K562 (cell line): ENCODE measurements around the gene DCTN2. TPM values are rescaled to one million over a fixed set of nuclear protein-coding genes. Genes with fewer than 3 reads are reported as not detected.

ENCODE experiments used
- ATF6 ChIP-seq: sonication (generic); formaldehyde crosslinking; IDR thresholded peaks from 2 replicates; pipeline ENCODE4 v1.4.0; 2020; ENCODE audit warnings: mild to moderate bottlenecking, missing genetic modification reagents
- DMBX1 ChIP-seq: fragments of 250-450 bp; sonication (Bioruptor Pico); IDR thresholded peaks from 2 replicates; pipeline ENCODE4 v1.8.0; 2022; ENCODE audit warnings: inconsistent platforms, mild to moderate bottlenecking, moderate library complexity, borderline replicate concordance
- HLTF ChIP-seq: fragments of 450-650 bp; IDR thresholded peaks from 2 replicates; pipeline ENCODE4 v1.6.1; 2016
- HMGXB4 ChIP-seq: sonication (generic); formaldehyde crosslinking; IDR thresholded peaks from 2 replicates; pipeline ENCODE4 v1.8.1; 2023; ENCODE audit warnings: mild to moderate bottlenecking, missing genetic modification reagents
- NFATC3 ChIP-seq: fragments of 450-650 bp; IDR thresholded peaks from 2 replicates; pipeline ENCODE4 v1.6.1; 2017; ENCODE audit warnings: mild to moderate bottlenecking
- NR2C2 ChIP-seq, 2 experiments: fragments of 200-800 bp in 1 of 2; sonication (Bioruptor generic) in 1 of 2; sonication (generic) in 1 of 2; formaldehyde crosslinking in 1 of 2; IDR thresholded peaks; 2 replicates each; pipeline versions ENCODE4 v1.6.1 to v1.8.0; 2016 to 2022; ENCODE audit warnings: mild to moderate bottlenecking in 1 of 2, missing compliant biosample characterization in 1 of 2, missing genetic modification characterization in 1 of 2, missing genetic modification reagents in 1 of 2
- PHF8 ChIP-seq: fragments of 200-600 bp; sonication (generic); IDR thresholded peaks from 2 replicates; pipeline ENCODE4 v1.6.1; 2012; ENCODE audit warnings: mixed run types, mild to moderate bottlenecking, inconsistent platforms, low read length, moderate library complexity, borderline replicate concordance
- RREB1 ChIP-seq: fragments of 250-450 bp; sonication (Bioruptor Pico); IDR thresholded peaks from 2 replicates; pipeline ENCODE4 v1.4.0; 2020
- SETDB1 ChIP-seq: IDR thresholded peaks from one replicate; pipeline ENCODE4 v1.6.1; 2012; ENCODE audit warnings: low read length, control low read depth, inconsistent platforms
- TCF15 ChIP-seq: fragments of 250-450 bp; sonication (Bioruptor Pico); IDR thresholded peaks from 2 replicates; pipeline ENCODE4 v1.8.0; 2022; ENCODE audit warnings: moderate library complexity, mild to moderate bottlenecking, inconsistent platforms
- ZBTB49 ChIP-seq: sonication (generic); formaldehyde crosslinking; IDR thresholded peaks from 2 replicates; pipeline ENCODE4 v1.8.0; 2022; ENCODE audit warnings: missing genetic modification reagents, mild to moderate bottlenecking, borderline replicate concordance
- ZKSCAN3 ChIP-seq: fragments of 250-450 bp; sonication (Bioruptor Pico); IDR thresholded peaks from 2 replicates; pipeline ENCODE4 v1.4.0; 2020
- ZNF253 ChIP-seq: fragments of 250-450 bp; sonication (Bioruptor Pico); conservative IDR thresholded peaks from 2 replicates; pipeline ENCODE4 v1.6.1; 2021; ENCODE audit warnings: mild to moderate bottlenecking
- polyA plus RNA-seq, 8 experiments: library from polyadenylated mRNA; depleted of rRNA in 4 of 8; stranded (reverse) in 5 of 8; unstranded in 3 of 8; fragments of >200 nt; fragmentation: Nextera tagmentation in 2 of 8; fragmentation: Illumina TruSeq in 1 of 8; extraction: Ambion mirVana in 2 of 8; extraction: Trizol in 1 of 8; gene quantifications; 2 replicates each; pipeline versions ENCODE4 v1.2.1 to v1.2.3, GENCODE V29; 2011 to 2014; ENCODE audit warnings: inconsistent platforms in 1 of 8, missing spikeins in 1 of 8
- total RNA-seq, 7 experiments: library from RNA; depleted of rRNA in 6 of 7; stranded (reverse); fragments of >200 nt in 6 of 7; fragmentation: Illumina TruSeq in 2 of 7; extraction: Trizol in 2 of 7; gene quantifications; 2 replicates each; pipeline versions ENCODE4 v1.2.1 to v1.2.3, GENCODE V29; 2011 to 2021; ENCODE audit warnings: low replicate concordance in 1 of 7

DCTN2 gene
- total and polyA plus RNA-seq, 9 of the 15 experiments (the other 6 are each of a cell fraction or from before 2014, with no cell fraction given): 43.6 to 270 (median 125) TPM

- TF ChIP-seq PHF8 (peak; percentile 37; the same call in 1 of the 2 replicates), ATF6 (CRISPR knock-in tag) (no peak), NFATC3 (peak; percentile 78; the same call in 1 of the 2 replicates), RREB1 (CRISPR knock-in tag) (0 out of 2 replicates have a peak, but pooled peaks have one; percentile 36), ZBTB49 (CRISPR knock-in tag) (no peak), TCF15 (no peak), ZNF253 (no peak), DMBX1 (CRISPR knock-in tag) (no peak; the same call in 1 of the 2 replicates), HMGXB4 (CRISPR knock-in tag) (no peak), NR2C2 (CRISPR knock-in tag; IDR thresholded peaks at IDR 0.05) (peak; percentile 85), NR2C2 (tag; IDR thresholded peaks at IDR 0.05) (peak; percentile 96), HLTF (0 out of 2 replicates have a peak, but pooled peaks have one; percentile 44), ZKSCAN3 (no peak), SETDB1 (no peak)
Measured at GRCh38 chr12:57522011-57522886, 24.7 kb downstream of the DCTN2 start, which contains the start of gene MBD6 (continued).
